RKO (cell line): Measurements from ENCODE around the gene SNU13.
"Not testable (repeated sequence)": the region's sequence is repeated elsewhere in the genome, so short reads cannot be mapped to it uniquely, and the experiment has no call there.

ENCODE experiments used
- DNase-seq: peaks from one replicate; pipeline ENCODE4 v3.0.0-alpha.2; 2016; ENCODE audit warnings: low spot score

The SNU13 gene

DNA sequence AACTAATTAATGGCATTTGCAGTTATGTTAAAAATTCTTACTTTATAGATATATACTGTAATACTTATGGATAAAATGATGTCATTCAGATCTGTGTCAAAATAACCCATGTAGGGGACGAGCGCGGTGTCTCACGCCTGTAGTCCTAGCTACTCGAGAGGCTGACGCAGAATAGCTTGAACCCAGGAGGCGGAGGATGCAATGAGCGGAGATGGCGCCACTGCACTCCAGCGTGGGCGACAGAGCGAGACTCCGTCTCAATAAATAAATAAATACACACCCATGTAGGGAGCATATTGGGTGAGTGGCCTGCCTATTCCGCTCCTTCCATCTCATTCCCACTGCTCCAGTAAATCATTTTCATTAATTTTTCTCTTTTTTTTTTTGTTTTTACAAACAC, 7.1 kb downstream of the SNU13 start:
- peak; percentile 72 for DNase-seq

GRCh38 chr22:41676134-41676533, 12.5 kb downstream of the SNU13 start:
- DNase-seq, result no peak

DNA sequence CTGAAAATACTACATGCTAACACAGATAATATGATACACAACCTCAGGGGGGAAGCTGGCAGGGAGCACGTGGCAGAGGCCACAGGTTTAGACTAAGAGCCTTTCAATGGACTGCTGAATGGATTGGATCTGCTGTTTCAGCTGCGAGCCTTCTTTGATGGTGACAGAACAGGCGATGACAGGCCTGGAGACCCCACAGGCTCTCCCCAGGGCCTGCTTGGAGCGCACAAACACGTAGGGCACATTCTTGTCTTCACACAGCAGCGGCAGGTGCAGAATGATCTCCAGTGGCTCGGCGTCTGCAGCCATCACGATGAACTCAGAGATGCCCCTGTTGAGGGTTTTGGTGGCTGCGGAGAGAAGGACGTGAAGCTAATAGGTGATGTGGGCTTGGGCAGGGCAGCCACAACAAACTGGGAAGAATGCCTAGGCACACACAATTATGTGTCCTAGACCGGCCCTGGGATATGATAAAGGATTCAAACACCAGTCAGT, 13.8 kb downstream of the SNU13 start:
- DNase-seq, result no peak

DNA sequence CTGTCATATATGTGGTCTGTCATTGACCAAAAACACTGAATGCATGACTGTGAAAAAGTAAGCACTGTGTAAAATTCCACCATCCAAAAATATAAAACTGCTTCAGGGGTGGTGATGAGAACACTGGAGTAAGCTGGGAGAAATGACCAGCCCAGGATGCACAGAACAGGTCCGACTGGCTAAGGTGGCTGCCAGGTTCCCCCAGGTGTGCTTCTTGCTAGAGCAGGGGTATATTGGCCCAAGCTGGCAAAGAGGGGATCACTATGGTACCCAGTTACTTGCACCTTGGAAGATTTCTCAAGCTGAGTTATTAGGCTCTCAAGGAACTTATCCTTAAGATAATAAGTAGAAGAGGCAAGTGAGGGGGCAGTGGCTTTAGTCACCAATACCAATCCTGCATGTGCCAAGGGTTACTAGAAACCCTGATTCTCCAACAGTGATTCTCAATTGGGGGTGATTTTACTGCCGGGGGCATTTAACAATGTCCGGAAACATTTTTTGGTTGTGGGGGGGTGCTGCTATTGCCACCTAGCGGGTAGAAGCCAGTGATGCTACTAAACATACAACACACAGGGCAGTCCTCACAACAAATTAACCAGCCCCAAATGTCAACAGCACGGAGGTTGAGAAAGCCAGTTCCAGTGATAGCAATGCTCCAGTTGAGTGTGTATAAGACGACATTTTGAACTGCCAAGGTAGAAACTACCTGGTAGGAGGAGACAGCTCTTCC, 15.7 kb downstream of the SNU13 start:
- DNase-seq, result no peak

DNA sequence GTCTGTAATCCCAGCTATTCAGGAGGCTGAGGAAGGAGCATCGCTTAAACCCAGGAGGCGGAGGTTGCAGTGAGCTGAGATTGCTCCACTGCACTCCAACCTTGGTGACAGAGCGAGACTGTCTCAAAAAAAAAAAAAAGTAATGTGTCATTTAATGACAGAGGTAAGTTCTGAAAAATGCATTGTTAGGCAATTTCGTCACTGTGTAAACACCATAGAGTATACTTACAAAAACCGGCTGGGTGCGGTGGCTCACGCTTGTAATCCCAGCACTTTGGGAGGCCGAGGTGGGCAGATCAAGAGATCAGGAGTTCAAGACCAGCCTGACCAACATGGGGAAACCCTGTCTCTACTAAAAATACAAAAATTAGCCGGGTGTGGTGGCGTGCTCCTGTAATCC, 16.6 kb downstream of the SNU13 start:
- peak; percentile 57 for DNase-seq

DNA sequence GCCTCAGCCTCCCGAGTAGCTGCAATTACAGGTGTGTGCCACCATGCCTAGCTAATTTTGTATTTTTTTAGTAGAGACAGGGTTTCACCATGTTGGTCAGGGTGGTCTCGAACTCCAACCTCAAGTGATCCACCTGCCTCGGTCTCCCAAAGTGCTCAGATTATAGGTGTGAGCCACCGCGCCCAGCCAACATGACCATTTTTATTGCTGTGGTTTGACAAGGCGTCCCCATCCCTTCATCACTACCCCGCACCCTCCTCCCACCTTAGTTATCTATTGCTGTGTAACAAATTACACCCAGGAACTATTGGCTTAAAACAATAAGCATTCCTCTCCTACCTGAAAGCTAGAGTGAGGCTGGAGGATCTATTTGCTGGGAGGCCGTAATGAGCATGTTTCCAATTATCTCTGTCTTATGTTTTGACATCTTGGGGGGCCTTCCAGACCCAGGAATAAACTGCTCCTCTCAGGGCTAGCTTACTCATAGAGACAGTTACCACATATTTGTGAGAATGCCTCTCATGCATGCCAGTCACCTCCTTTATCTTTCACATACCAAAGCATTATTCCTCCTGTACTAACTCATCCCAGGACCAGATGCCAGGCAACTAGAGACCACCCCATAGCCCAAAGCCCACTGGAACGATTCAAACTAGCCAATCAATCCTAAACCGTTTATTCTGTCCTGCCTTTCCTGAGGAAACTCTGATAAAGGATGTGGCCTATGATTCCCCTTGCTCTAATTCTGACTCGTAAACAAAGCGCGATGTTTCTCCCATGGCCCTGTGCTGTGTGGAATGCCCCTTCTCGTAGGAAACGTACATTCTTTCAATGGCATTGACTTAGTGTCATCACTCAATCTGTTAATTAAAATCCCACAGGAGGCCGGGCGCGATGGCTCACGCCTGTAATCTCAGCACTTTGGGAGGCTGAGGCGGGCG, 19.4 kb downstream of the SNU13 start:
- DNase-seq, result no peak

DNA sequence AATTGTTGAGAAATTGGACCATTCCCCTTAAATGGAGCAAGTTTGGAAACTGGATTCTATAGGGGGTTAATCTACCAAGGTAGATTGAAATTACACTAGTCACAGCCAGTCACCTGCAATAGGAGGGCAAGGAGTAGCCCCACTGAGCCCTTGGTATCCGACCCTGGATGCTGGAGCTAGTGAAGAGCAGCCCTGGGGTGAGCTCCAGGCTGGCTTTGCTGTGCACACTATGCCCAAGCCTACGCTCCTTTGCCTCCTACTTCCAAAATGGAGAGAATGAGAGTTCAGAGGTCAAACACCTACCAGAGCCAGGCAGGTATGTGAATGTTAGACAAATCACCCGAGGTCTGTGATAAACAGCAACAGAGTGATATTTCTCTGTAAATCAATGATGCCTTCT, 23.7 kb downstream of the SNU13 start:
- DNase-seq, result no peak

DNA sequence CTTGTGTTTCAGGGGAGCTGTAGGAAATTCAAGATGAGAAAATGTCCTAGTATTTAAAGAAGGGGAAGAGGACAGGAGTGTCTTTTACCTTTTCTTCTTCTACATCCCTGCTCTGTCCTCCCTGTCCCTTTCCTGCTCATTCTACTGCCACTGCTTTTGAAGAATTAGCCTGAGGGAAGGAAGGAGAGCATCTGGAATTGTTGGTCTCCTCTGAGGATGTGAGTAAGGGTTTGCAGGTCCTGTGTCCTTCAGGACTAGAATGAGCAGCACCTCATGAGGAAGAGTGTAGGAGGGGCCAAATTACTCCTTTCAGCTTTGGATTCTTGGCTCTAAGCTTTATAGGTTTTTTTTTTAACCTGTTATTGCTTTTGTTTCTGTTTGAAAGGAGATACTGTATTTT, 24.2 kb downstream of the SNU13 start:
- DNase-seq, result no peak

DNA sequence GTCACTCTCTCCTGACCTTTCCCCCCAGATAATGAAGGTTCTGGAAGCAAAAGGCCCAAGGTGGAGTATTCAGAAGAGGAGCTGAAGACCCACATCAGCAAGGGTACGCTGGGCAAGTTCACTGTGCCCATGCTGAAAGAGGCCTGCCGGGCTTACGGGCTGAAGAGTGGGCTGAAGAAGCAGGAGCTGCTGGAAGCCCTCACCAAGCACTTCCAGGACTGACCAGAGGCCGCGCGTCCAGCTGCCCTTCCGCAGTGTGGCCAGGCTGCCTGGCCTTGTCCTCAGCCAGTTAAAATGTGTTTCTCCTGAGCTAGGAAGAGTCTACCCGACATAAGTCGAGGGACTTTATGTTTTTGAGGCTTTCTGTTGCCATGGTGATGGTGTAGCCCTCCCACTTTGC, 25.1 kb downstream of the SNU13 start:
- not testable (repeated sequence) for DNase-seq

DNA sequence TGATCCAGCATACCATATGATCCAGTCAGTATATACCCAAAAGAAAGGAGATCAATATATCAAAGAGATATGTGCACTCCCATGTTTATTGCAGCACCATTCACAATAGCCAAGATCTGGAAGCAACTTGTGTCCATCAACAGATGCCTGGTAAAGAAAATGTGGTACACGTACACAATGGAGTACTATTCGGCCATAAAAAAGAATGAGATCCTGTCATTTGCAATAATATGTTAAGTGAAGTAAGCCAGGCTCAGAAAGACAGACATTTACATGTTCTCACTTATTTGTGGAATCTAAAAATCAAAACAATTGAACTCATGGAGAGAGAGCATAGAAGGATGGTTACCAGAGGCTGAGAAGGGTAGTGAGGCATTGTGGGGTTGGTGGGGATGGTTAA, 27.0 kb downstream of the SNU13 start:
- no peak for DNase-seq

DNA sequence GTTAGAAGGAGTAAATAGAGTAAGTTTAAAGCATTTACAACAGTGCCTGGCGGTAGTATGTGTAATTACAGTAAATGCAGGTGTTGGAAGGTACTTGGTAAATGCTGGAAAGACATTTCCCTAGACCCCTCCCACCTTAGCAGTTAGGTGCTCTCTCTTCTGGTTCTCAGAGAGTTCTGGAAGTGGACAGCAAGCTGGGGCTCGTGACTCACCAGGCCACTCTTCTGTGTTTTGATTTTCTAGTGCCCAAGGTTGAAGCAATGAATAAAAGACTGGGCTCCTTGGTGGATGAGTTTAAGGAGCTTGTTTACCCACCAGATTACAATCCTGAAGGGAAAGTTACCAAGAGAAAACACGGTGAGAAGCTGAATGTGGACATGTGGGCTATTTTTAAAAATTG, 27.6 kb downstream of the SNU13 start:
- DNase-seq, result no peak

- DNase-seq, result no peak
Measured at GRCh38 chr22:41660416-41660815, 28.3 kb downstream of the SNU13 start.

- DNase-seq, result no peak
Measured at GRCh38 chr22:41659941-41660340, 28.7 kb downstream of the SNU13 start.

DNA sequence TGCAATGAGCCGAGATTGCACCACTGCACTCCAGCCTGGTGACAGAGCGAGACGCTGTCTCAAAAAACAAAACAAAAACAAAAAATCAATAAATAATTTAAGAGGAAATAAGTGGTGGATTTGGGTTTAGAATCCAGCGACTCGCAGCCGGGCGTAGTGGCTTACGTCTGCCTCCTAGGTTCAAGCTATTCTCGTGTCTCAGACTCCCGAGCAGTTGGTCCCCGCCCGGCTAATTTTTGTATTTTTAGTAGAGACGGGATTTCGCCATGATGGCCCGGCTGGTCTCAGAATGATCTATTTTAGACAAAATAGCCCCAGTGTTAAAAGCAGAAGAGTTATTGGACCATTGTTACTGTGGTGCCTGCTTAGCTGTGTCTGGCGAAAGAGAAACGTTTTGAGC, 29.8 kb downstream of the SNU13 start:
- no peak for DNase-seq

GRCh38 chr22:41657709-41658108, 31.0 kb downstream of the SNU13 start:
- no peak for DNase-seq

DNA sequence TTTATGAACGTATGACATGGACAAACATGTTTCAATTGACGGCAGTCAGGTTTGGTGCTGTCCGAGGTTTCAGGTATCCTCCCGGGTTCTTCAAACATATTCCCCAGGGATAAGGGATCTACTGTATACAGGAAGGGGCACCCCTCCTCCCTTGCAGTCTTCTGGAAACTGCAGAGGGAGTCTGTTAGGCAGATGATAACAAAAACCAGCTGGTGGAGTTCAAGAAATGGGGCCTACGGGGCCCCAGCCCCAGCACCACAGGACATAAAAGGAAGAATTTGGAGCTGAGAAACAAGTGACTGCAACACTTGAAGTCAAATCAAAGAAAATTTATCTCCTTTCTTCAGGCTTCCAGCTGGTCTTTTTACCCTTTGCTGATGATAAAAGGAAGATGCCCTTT, 32.1 kb downstream of the SNU13 start:
- DNase-seq, result no peak

DNA sequence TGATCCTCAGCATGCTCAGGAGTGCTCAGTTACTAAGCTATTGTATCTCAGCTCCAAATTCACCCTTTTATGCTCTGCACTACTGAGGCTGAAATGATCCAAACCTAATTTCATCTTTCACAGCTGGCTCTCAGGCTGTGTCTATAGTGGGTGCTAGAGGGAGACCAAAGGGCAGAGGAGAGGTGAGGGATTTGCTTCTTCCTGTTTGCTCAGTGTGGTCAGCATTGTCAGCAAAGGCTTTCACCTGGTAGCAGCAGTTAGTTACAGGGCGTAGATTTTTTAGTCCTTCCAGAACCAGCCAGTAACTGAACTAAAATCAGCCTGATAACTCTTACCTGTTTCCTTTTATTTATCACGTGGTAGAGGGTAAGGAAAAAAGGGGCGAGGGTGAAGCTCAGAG, 34.3 kb downstream of the SNU13 start:
- DNase-seq, result no peak

GRCh38 chr22:41650821-41651220, 37.8 kb downstream of the SNU13 start:
- no peak for DNase-seq

- no peak for DNase-seq
Measured at GRCh38 chr22:41650229-41650628, 38.4 kb downstream of the SNU13 start.

DNA sequence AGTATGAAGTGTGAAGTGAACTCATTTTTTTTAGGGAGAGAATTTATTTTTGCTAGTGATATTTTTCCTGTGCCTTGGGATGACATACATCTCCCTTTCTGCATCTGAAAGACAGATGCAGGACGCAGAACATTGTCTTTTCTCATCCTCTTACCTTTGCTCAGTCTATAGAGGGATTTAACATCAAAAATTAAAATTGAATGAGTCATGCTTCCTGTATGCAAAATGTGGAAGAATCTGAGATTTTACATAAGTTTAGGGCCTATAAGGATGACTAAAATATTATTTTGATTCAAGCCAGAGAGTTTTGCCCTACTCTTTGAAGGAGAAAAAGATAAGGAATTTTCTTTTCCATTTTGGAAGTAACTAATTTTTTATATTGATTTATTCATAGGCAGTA, 40.2 kb downstream of the SNU13 start:
- no peak for DNase-seq

DNA sequence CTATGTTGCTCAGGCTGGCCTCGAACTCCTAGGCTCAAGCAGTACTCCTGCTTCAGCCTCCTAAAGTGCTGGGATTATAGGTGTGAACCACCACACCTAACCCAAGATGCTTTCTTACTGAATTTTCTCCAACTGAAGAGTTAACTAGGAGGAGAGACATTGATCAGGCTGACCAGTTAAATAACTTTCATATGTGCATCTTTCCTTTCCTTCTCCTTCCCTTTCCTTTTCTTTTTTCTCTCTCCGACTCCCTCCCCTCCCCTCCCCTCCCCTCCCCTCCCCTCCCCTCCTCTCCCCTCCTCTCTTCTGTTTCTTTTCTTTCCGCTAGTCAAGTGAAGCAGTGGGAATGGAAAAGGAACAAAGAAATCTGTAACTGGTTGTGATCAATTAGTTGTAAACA, 40.9 kb downstream of the SNU13 start:
- DNase-seq, result no peak

DNA sequence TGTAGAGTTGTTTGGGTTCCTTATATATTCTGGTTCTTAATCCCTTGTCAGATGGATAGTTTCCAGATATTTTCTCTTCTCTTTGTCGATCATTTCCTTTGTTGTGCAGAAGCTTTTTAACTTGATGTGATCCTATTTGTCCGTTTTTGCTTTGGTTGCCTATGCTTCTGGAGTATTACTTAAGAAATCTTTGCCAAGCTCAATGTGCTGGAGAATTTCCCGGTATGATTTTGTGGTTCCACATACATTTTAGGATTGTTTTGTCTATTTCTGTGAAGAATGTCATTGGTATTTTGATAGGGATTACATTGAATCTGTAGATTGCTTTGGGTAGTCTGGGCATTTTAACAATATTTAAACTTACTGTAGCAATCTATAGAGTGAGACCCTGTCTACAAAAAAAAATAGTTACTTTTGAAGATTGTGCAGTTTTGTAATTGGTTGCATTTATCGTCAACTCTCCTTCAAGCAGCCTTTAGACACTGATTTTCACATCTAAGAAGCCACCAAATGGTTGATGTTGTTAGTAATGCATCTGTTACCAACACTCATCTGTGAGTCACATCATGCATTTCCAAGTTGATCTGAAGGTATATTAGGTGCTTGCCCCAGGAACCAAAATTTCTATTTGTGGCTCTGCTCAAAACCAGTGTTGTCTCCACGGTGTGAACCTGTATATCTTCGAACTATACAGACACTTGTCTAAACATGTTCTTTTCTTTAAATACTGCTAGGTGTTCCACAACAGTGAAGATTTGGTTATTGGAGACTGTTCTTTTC, 46.1 kb downstream of the SNU13 start:
- peak; percentile 45 for DNase-seq
